A549 (cell line): ENCODE data around the gene RTN4.

Experiments used
- CBX8 ChIP-seq: fragments of 200-600 bp; sonication (generic); IDR thresholded peaks from 2 replicates; pipeline ENCODE4 v1.6.1; 2016
- CEBPB ChIP-seq, 2 experiments: fragments of >200 bp in 1 of 2; sonication (Bioruptor Twin) in 1 of 2; formaldehyde crosslinking in 1 of 2; IDR thresholded peaks; 2 replicates each; pipeline ENCODE4 v1.6.1; 2012 to 2016
- CTCF ChIP-seq: fragments of >200 bp; sonication (Bioruptor Twin); formaldehyde crosslinking; IDR thresholded peaks from 3 replicates; pipeline ENCODE4 v1.5.1; 2016
- EHMT2 ChIP-seq: fragments of 200-600 bp; sonication (generic); IDR thresholded peaks from 2 replicates; pipeline ENCODE4 v1.6.1; 2016; ENCODE audit warnings: antibody characterized with exemption, low read depth, mild to moderate bottlenecking, moderate library complexity
- EP300 ChIP-seq, 2 experiments: fragments of >200 bp; sonication (Bioruptor Twin); formaldehyde crosslinking; IDR thresholded peaks; 2 replicates in 1 of 2; 3 replicates in 1 of 2; pipeline ENCODE4 v1.6.1; 2016 to 2017
- GATA3 ChIP-seq: IDR thresholded peaks from 2 replicates; pipeline ENCODE4 v1.6.1; 2012; ENCODE audit warnings: borderline replicate concordance
- HDAC2 ChIP-seq: fragments of 200-600 bp; sonication (generic); IDR thresholded peaks from 2 replicates; pipeline ENCODE4 v1.6.1; 2016
- NR3C1 ChIP-seq: fragments of >200 bp; sonication (Bioruptor Twin); formaldehyde crosslinking; IDR thresholded peaks from 3 replicates; pipeline ENCODE4 v1.6.1; 2017
- PBX3 ChIP-seq: IDR thresholded peaks from 2 replicates; pipeline ENCODE4 v1.6.1; 2012
- POLR2A ChIP-seq: IDR thresholded peaks from 2 replicates; pipeline ENCODE4 v1.6.1; 2012; ENCODE audit warnings: mild to moderate bottlenecking, low read length
- RFX5 ChIP-seq: fragments of 450-650 bp; IDR thresholded peaks from 2 replicates; pipeline ENCODE4 v1.7.1; 2014; ENCODE audit warnings: antibody characterized with exemption, mild to moderate bottlenecking, moderate library complexity
- SMC3 ChIP-seq: fragments of >200 bp; sonication (Bioruptor Twin); formaldehyde crosslinking; IDR thresholded peaks from 3 replicates; pipeline ENCODE4 v1.6.1; 2018; ENCODE audit warnings: inconsistent platforms
- TF ChIP-seq, protein P1 (sequence below): fragments of >200 bp; sonication (Bioruptor Twin); formaldehyde crosslinking; IDR thresholded peaks from 3 replicates; pipeline ENCODE4 v1.6.1; 2016
- TF ChIP-seq, protein P2 (sequence below): fragments of 250-450 bp; sonication (Bioruptor Pico); IDR thresholded peaks from 2 replicates; pipeline ENCODE4 v1.5.0; 2021; ENCODE audit warnings: mild to moderate bottlenecking, moderate library complexity, borderline replicate concordance

DNA sequence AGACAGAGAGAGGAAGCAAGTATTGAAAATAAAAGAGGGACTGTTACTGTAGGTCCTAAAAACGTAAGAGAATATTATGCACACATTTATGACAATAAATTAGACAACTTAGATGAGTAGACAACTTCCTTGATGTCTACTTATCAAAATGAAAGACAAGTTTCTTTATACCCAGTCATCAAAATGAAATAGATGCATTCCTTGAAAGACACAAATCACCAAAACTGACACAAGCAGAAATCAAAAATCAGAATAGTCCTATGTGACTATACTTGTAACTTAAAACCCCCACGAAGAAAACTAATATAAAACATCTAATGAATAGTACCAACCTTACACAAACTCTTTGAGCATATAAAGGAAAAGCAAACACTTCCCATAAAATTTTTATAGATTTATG is 14.5 kb downstream of the RTN4 start:
- TF ChIP-seq CTCF (no peak), CEBPB (IDR thresholded peaks at IDR 0.05) (no peak), POLR2A (no peak), PBX3 (no peak), EHMT2 (no peak), EP300 (IDR thresholded peaks at IDR 0.05) (no peak), GATA3 (no peak), HDAC2 (no peak), RFX5 (no peak), SMC3 (no peak), CBX8 (no peak), NR3C1 (no peak)
- TF ChIP-seq, protein P1, sequence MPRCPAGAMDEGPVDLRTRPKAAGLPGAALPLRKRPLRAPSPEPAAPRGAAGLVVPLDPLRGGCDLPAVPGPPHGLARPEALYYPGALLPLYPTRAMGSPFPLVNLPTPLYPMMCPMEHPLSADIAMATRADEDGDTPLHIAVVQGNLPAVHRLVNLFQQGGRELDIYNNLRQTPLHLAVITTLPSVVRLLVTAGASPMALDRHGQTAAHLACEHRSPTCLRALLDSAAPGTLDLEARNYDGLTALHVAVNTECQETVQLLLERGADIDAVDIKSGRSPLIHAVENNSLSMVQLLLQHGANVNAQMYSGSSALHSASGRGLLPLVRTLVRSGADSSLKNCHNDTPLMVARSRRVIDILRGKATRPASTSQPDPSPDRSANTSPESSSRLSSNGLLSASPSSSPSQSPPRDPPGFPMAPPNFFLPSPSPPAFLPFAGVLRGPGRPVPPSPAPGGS, result no peak
- TF ChIP-seq, protein P2, sequence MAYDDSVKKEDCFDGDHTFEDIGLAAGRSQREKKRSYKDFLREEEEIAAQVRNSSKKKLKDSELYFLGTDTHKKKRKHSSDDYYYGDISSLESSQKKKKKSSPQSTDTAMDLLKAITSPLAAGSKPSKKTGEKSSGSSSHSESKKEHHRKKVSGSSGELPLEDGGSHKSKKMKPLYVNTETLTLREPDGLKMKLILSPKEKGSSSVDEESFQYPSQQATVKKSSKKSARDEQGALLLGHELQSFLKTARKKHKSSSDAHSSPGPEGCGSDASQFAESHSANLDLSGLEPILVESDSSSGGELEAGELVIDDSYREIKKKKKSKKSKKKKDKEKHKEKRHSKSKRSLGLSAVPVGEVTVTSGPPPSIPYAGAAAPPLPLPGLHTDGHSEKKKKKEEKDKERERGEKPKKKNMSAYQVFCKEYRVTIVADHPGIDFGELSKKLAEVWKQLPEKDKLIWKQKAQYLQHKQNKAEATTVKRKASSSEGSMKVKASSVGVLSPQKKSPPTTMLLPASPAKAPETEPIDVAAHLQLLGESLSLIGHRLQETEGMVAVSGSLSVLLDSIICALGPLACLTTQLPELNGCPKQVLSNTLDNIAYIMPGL (CRISPR knock-in tag), result no peak
